Hematopoietic multipotent progenitor cell treated with erythropoietin and hydrocortisone succinate and interleukin-3 and kit ligand, for 6 days (in vitro differentiated cells): ENCODE measurements around the gene RTP2.

Experiments used
- DNase-seq: peaks from one replicate; pipeline ENCODE4 v3.0.0-alpha.2; 2015

RTP2 gene

DNA sequence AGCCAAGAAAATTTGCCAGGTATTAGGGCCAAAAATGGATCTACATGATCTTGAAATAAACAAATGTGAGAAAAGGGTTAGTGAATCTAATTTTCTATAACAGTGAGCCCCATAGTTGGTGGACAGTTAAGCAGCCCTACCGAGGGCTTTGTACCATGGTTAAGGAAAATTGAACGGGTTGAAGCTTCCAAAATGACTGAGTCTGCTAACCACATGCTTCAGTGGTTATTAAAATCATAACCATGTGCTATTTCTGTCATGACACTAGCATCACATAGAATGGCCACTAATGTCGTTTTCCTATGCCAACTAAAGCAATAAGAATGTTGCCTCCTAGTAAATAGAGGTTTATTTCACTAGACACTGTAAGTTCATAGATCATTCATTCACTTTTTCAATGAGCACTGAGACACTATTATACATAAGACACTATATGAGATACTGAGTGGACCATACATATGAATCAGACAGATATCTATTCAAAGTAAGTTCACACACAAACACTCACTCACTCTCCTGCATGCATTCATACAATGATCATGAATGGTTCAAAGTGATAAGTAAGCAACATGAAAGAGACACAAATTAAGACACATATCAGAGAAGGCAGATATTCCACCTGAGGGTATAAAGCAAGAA, 36.5 kb downstream of the RTP2 start:
- DNase-seq = no peak

GRCh38 chr3:187665010-187665409, 37.3 kb downstream of the RTP2 start:
- no peak for DNase-seq

GRCh38 chr3:187662848-187663409, 39.4 kb downstream of the RTP2 start:
- DNase-seq = no peak

- DNase-seq = no peak
Observed at GRCh38 chr3:187661267-187661666, 41.1 kb downstream of the RTP2 start.

GRCh38 chr3:187651282-187651681, 51.1 kb downstream of the RTP2 start:
- DNase-seq = no peak
